Inferior parietal cortex (tissue), 1 donor: ENCODE results near the gene SMTNL2.
A peak's percentile ranks its signal among the peaks of the same experiment; 100 is the strongest.
"Not testable (repeated sequence)": the region's sequence is repeated elsewhere in the genome, so short reads cannot be mapped to it uniquely, and the experiment has no call there.

ENCODE experiments used
- DNase-seq: peaks from one replicate; pipeline ENCODE4 v3.0.0-alpha.2; 2016; ENCODE audit errors: extremely low spot score

SMTNL2 gene

DNA sequence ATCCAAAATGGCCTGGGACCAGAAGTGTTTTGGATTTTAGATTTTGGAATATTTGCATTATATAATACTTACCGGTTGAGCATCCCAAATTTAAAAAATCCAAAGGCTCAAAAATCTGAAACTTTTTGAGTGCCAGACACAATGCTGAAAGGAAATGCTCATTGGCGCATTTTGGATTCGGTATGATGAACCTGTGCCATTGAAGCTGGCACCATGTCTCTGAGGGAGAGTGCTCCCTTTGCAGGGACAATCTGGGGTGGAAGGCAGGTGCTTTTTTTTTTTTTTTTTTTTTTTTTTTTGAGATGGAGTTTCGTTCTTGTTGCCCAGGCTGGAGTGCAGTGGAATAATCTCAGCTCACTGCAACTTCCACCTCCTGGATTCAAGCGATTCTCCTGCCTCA, 17.7 kb downstream of the SMTNL2 start:
- DNase-seq, result no peak

DNA sequence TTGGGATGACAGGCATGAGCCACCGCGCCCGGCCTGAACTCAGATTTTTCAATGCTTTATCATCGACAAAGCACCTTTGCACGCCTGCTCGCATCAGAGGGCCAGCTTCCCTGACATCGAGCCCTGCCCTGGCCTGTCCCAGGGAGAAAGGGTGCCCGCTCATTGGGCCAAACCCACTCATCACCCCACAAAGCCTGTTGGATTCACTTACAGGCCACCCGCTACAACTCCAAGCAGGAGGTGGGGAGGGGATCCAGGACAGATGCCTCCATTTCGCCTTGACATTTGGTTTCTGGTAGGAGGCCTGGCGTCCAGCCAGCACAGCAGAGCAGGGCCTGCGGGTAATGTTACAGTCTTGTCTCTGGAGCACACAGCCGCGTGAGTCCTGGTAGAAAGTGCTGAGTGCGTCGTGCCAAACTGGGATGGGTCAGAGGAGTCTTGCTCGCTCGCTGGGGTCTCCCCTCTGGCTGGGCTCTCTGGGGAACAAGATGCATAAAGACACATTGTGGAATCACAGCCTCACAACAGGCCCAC, 19.8 kb downstream of the SMTNL2 start:
- DNase-seq, result no peak

DNA sequence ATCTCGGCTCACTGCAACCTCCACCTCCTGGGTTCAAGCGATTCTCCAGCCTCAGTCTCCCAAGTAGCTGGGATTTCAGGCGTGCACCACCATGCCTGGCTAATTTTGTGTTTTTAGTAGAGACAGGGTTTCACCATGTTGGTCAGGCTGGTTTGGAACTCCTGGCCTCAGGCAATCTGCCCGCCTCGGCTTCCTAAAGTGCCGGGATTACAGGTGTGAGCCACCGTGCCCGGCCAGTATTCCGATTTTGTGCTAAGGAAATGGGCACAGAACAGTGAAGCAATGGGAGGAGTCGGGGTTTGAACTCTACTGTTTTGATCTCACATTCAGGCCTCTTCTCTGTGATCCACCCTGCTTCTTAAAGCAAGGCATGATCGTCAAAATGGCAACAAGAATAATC, 20.4 kb downstream of the SMTNL2 start:
- not testable (repeated sequence) for DNase-seq

DNA sequence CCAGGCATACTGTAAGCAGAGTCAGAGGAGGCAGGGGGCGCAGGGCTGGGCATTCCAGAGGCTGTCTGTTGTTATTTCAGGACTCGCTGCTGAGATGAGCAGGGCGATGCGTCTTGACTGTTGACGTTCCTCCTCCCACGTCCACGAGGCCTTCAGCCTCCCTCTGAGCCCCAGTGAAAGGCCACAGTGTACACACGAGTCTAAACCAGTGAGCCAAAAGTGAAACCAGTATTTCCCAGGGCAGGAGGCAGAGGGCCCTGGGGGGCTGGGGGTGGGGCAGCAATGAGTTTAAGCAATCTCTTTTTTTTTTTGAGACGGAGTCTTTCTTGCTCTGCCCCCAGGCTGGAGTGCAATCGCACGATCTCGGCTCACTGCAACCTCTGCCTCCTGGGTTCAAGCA, 21.5 kb downstream of the SMTNL2 start:
- DNase-seq, result no peak

DNA sequence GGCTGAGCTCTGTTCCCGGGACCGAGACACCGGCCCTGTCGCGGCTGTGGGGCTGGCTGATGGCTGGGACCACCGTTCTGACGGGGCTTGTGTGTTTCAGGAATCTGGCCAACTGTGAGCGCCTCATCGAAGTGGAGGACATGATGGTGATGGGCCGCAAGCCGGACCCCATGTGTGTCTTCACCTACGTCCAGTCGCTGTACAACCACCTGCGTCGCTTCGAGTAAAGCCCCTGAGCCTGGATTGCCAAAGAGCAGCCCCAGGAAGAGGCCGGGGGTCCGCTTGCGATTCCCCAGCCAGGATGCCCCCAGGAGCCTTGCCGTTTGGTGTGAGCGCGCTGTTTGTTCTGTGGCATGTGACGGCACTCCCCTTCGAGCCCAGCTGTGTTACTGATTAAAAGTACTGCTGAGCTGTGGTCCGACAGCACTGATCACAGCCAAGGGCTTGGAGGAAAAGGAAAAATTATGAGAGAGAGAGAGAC, 23.0 kb downstream of the SMTNL2 start:
- DNase-seq, result no peak

DNA sequence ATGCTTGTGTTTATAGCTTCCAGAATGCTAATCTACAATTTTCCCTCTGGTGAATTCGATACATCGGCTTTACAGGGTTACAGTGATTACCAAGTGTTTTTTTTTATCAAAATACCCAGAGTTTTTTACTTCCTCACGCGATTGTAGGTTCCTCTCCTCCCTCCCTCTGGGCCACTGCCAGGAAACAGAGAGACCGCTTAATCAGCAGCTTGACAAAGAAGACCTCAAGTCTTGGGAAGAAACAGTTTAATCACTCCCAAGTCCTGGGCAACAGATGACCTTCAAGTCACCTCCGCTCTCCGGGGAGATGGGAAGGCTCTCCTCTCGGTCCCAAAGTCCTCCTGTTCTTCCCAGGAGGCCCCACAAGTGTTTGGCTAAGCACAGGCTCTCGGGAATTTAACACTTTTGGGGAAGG, 23.5 kb downstream of the SMTNL2 start:
- peak; percentile 27 for DNase-seq

DNA sequence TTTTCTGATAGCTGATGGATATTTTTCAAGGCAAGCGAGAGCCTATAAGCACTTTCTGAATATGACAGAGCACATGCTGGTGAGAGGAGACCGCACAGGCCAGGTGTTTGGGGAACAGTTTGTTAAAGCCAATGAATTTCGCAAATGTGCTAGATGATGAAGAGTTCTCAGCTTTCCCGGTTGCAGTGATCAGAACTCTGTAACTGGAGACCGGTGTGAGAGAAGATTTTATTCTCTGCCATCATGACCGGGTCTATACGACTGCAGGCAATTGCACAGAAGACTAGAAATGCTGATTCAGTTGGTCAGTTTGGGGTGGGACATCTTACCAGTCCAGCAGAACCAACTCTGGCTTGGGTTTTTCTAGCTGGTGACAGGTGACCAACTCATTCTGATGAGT, 25.4 kb downstream of the SMTNL2 start:
- no peak for DNase-seq

DNA sequence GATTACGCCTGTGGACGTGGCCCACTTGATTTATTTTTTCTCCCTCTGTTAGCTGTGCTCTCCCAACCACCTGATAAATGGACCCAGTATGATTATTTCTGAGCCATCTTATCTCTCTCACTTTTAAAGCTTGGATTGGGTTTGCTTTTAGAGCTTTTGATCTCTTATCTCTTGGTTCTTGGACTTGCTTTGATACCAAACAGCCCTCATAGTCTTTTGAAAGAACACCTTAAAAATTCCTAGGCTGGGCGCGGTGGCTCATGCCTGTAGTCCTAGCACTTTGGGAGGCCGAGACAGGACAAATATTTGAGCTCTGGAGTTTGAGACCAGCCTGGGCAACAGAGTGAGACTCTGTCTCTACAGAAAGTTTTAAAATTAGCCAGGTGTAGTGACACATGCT, 25.8 kb downstream of the SMTNL2 start:
- no peak for DNase-seq

DNA sequence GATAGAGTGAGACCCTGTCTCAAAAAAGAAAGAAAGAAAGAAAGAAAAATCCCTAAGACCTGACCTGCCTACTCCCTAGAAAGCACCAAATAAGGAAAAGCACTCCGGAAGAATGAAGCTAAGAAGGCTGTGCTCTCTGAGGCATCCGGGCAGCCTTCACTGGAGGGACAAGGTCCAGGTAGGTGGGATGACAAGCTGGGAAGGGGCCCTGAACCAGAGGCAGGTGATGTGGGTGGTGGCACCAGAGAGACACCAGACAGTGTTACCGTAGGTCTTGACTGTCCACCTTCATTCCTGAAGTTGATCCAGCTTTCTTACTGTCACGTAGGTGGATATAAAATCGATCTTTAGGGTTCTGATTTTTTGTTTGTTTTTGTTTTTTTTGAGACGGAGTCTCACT, 26.3 kb downstream of the SMTNL2 start:
- DNase-seq, result no peak

DNA sequence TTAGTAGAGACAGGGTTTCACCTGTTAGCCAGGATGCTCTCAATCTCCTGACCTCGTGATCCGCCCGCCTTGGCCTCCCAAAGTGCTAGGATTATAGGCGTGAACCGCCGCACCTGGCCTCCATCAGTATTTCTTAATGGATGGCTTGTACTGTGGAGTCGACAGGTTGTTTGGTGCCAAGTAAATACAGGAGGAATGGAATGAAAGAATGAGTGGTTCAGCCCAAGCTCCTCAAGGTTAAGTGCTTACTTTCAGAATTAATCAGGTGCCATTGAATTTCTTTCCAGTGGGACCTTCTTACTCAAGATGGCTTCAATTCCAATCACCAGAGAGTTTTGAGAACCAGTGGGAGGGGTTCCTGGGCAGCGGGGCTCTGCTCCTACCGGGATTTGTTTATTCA, 32.1 kb downstream of the SMTNL2 start:
- no peak for DNase-seq

DNA sequence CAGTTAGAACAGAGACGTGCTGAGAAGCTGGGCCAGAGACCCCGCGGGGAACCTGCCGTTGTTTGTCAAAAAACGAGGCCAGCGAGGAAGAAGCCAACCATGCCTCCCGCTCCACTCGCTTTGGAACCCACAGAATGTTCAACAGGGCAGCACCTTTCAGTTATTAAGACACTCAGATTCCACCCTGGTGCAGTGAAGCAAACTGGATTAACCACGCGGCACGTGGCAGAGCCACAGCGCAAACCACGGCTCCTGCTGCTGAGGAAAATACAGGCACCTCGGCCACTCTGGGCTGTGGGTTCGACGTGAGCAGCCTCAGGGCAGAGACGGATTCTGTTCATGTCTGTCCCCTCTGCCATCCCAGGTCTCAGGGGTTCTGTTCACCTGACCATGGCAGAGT, 32.8 kb downstream of the SMTNL2 start:
- no peak for DNase-seq

DNA sequence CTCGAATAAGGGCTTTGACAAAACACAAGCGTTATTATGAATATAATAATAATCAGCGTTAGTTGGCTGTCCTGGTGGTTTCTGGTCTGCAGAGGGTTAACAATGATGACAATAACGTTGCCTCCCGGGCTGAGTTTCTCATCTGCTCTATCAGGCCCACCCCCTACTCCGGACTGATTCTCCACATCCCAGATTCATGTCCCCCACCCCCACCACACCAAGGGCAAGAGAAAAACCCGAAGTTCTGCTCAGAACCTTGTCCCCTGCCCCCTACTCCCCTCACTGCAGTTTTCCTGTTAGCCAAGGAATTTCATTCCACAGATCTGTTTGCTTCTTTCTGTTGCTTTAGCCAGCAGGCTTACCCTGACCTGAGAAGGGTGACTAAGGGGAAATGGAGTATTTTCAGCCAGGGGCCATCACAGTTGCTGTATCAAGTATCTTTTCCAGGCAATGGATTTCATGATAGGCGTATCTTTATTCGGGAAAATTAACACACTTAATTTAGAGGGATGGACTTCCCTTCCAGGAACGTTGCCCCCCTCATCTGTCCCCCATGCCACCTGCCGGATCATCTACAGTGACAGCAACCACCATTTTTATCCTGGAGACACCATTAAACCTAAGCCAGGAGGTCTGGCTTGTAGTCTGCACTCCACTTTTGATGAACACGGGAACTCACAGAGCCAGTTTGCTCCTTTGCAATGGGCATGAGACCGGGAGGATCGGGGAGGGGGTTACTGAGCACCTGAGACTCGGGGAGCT, 33.4 kb downstream of the SMTNL2 start:
- DNase-seq, result no peak

DNA sequence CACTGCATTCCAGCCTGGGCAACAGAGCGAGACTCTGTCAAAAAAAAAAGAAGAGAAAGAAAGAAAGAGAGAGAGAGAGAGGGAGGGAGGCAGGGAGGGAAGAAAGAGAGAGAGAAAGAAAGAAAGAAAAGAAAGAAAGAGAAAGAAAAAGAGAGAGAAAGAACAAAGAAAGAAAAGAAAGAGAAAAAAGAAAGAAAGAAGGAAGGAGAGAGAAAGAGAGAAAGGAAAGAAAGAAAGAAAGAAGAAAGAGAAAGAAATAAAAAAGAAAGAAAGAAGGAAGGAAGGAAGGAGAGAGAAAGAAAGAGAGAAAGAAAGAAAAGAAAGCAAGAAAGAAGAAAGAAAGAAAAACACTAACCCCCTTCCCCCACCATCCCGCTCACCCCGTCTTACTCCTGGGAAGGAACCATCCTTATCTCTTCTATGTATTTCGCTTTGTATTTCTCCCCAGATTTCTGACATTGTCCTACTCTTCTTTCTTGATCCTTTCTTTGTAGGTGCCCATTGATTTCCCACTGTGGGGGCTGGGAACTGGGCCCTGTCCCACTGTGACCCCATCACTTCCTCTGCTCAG, 36.3 kb downstream of the SMTNL2 start:
- DNase-seq, result no peak

DNA sequence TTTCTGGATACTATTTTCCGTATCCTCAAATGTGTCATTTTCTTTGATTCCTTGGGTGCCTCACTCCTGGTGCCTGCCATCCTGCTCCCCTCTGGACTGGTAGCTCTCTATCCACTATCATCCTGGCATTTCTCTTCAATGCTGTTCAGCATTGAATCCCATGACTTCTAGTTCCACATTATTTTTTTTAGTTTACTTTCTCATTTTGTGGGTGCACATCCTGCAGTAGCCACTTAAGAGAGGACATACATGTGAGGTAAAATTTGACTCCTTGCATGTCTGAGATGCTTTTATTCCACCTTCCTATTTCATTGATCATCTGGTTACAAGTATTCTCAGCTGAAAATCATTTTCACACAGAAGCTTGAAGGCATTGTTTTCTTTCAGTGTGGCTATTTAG, 38.0 kb downstream of the SMTNL2 start:
- DNase-seq, result no peak

DNA sequence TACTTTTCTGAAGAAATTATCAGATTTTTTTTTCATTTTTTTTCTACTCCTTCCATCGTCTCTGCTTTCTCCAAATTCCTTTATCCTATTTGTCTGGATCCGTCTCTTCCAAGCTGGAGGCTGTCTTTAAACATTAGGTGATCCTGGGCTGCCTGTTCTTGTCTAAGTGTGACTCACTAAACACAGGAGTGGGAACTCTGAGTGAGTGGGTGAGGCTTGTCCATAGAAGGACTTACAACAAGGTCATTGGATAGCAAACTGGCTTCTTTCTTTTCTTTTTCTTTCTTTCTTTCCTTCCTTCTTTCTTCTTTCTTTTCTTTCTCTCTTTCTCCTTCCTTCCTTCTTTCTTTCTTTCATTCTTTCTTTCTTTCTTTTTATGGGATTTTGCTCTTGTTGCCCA, 38.9 kb downstream of the SMTNL2 start:
- DNase-seq, result no peak

DNA sequence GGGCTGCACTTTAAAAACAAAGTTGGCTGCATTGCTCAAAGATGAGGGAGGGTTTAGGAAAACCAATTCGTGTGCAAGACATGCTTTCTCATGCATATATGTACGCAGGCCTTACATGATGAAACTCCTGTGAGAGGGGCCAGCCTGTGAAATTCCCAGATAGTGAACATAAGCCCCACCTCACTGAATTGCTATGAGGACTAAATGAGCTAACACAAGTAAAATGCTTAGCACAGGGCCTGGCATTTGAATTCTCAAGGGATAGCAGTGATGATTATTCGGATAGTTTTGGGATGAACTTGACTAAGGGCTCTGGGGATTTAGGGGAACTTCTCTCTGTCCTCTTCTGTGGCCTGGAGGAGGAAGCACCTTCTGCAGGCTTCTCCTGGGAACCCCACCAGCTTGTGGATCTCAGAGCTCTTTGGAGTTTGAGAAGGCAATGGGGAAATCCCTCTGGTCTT, 40.2 kb downstream of the SMTNL2 start:
- not testable (repeated sequence) for DNase-seq

DNA sequence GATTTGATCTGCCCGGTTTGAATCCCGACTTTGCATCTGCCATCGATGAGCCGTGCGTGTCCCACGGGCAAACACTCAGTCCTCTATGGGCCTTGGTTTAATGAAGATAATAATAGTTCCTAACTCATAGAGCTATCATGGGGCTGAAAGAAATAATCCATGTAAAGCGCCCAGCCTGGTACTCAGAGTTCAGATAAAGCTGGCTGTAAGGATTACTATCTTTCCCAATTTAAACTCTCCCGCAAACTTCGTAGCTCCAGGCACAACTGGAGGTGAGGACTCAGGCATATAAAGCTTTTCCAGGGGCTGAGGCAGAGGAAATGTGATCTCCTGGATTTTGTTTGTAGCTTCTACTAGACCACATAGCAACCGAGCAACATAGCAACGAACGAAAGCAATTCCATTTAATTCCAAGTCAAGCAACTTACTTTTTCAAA, 40.9 kb downstream of the SMTNL2 start:
- DNase-seq, result no peak

DNA sequence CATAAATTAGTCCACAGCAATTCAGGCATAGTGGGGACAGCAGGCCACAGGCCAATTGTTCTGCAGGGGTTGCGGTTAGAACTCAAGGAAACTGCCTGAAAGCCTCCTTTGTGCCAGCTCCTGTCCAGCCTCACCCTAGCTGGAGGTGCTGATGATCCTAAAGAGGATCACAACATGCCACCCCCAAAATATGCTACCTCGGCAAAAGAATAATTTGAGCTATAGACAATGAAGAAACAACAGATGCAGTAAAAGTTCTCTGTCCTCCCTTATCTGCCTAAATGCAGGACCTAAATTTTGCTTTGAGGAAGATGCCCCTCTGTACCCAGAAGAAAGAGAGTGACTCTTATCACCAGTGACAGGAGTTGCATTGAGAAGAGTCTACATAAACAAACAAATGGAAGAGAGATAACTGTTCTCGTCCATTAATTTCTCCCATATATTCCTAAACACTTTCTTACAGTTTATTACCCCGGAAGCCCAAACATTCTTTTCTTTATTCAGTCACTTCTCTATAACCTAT, 42.5 kb downstream of the SMTNL2 start:
- no peak for DNase-seq

DNA sequence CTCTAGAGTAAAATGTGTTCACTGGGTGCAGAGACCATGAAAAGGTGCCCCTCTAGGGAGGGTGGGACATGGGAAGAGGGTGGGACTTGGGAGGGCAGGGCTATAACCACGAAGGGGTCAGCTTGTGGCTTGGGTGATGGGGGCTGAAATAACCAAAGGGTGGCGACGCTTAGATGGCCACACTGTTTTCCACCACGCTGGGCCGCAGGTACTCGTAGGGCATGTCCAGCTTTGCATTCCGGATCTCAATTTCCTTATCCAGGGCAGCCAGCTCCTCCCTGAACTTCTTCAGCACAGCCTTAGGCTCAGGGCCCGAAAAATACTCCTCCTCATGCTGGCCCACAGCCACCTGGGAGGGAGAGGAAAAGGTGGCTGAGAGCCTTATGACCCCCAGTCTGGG, 47.1 kb downstream of the SMTNL2 start:
- no peak for DNase-seq

DNA sequence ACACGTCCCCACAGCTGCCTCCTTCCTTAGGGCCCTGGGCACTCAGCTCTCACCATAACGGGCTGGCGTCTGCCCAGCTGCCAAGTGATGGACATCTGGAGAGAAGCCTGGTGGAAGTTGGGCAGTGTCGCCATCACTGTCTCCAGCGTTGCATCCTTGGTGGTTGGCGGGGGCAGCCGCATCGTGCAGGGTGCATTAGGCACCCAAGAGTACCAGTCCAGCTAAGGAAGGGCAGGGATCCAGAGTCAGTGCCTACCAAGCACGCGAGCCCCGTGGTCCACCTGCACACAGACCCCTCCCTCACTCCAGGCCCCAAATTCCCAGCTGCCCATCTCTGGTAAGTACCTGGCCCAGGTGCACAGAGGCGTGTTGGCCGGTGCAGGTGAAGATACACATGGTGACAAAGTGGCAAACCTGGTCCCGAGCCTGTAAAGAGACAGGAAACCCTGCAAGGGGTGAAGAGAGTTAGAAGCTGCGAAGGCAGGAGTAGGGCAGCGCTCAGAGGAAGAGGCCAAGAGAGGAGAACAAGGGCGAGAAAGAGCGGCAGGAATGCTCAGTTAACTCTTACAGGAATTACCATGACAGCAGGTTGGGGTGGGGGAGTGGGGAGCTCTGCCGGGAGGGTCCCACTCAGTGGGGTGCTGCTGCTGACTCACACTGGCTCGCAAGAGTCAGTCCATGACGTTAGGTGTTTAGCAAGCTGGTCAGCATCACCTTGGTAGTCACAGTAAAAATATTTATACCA, 47.7 kb downstream of the SMTNL2 start:
- no peak for DNase-seq

DNA sequence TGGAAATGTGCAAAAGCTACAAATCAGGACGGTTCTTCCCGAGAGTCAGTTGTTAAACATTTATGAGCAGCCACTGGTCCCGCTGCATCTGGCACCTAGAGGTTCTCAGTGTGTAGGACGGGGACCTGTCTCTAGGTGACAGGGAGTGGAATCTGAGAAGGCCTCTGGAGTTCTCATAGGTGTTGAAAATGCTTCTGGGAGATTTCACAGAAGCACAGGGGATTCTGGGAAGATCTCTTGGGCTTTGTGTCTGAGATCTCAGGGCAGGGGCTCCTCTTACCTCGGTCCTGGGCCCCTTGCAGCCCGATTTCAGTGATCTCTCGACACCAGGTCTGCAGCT, 48.2 kb downstream of the SMTNL2 start:
- no peak for DNase-seq

DNA sequence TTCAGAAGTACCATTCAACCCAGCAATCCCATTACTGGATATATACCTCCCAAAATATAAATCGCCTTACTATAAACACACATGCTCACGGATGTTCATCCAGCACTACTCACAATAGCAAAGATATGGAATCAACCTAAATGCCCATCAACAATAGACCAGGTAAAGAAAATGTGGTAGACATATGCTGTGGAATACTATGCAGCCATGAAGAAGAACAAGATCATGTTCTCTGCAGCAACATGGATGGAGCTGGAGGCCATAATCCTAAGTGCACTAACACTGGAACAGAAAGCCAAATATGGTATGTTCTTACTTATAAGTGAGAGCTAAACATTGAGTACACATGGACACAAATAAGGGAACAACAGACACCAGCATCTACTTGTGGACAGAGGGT, 49.3 kb downstream of the SMTNL2 start:
- no peak for DNase-seq
